K562 (cell line): Measurements from ENCODE around the gene MKS1. TPM values are rescaled to one million over a fixed set of nuclear protein-coding genes. Genes with fewer than 3 reads are reported as not detected.
A peak's percentile ranks its signal among the peaks of the same experiment; 100 is the strongest.

Experiments
- ATF2 ChIP-seq: sonication (generic); formaldehyde crosslinking; IDR thresholded peaks from 2 replicates; pipeline ENCODE4 v1.8.1; 2022; ENCODE audit warnings: missing genetic modification reagents
- CBFB ChIP-seq: sonication (generic); formaldehyde crosslinking; IDR thresholded peaks from 2 replicates; pipeline ENCODE4 v1.4.0; 2020; ENCODE audit warnings: mild to moderate bottlenecking, missing genetic modification reagents
- CBX3 ChIP-seq, 2 experiments: IDR thresholded peaks; 1 replicate in 1 of 2; 2 replicates in 1 of 2; pipeline ENCODE4 v1.6.1; 2012; ENCODE audit warnings: inconsistent platforms in 2 of 2, low read length in 2 of 2, borderline replicate concordance in 1 of 2, control low read depth in 1 of 2
- ELF1 ChIP-seq: fragments of 200-800 bp; sonication (Bioruptor generic); IDR thresholded peaks from 2 replicates; pipeline ENCODE4 v1.6.1; 2016; ENCODE audit warnings: missing genetic modification characterization, missing compliant biosample characterization
- ETV1 ChIP-seq: fragments of 450-650 bp; conservative IDR thresholded peaks from 2 replicates; pipeline ENCODE4 v1.6.1; 2016; ENCODE audit warnings: missing genetic modification characterization, control low read depth, low read depth, missing compliant biosample characterization
- FOXK1 ChIP-seq: sonication (generic); formaldehyde crosslinking; IDR thresholded peaks from 2 replicates; pipeline ENCODE4 v1.8.0; 2022; ENCODE audit warnings: missing genetic modification reagents, mild to moderate bottlenecking, borderline replicate concordance
- FOXM1 ChIP-seq, 2 experiments: fragments of 450-650 bp in 1 of 2; sonication (generic) in 1 of 2; formaldehyde crosslinking in 1 of 2; IDR thresholded peaks; 2 replicates each; pipeline versions ENCODE4 v1.6.1 to v1.9.0; 2017 to 2022; ENCODE audit warnings: low read depth in 2 of 2, mild to moderate bottlenecking in 2 of 2, missing genetic modification reagents in 1 of 2, moderate library complexity in 1 of 2
- GTF2E2 ChIP-seq: fragments of 200-800 bp; sonication (Bioruptor generic); IDR thresholded peaks from 2 replicates; pipeline ENCODE4 v1.6.1; 2016; ENCODE audit warnings: missing genetic modification characterization, missing compliant biosample characterization
- HOMEZ ChIP-seq: fragments of 250-450 bp; sonication (Bioruptor Pico); IDR thresholded peaks from 2 replicates; pipeline ENCODE4 v1.4.0; 2020; ENCODE audit warnings: mild to moderate bottlenecking, moderate library complexity
- JUN ChIP-seq, 2 experiments: sonication (generic) in 1 of 2; formaldehyde crosslinking in 1 of 2; IDR thresholded peaks; 2 replicates each; pipeline versions ENCODE4 v1.6.1 to v1.8.0; 2012 to 2022; ENCODE audit warnings: borderline replicate concordance in 2 of 2, mild to moderate bottlenecking in 2 of 2, improper control_type of control experiment in 1 of 2, low read depth in 1 of 2, low read length in 1 of 2, missing genetic modification reagents in 1 of 2
- MTA2 ChIP-seq: fragments of 450-650 bp; IDR thresholded peaks from 2 replicates; pipeline ENCODE4 v1.6.1; 2016; ENCODE audit warnings: low read depth
- NEUROD1 ChIP-seq: fragments of 150-350 bp; IDR thresholded peaks from 2 replicates; pipeline ENCODE4 v1.6.1; 2014; ENCODE audit warnings: borderline replicate concordance, low read length, low read depth; ENCODE audit not compliant: partially characterized antibody
- OTX1 ChIP-seq: fragments of 450-650 bp; formaldehyde crosslinking; IDR thresholded peaks from 2 replicates; pipeline ENCODE4 v1.4.0; 2022; ENCODE audit warnings: mild to moderate bottlenecking
- POLR2AphosphoS5 ChIP-seq: IDR thresholded peaks from 2 replicates; pipeline ENCODE4 v1.6.1; 2011; ENCODE audit warnings: mild to moderate bottlenecking, low read depth, low read length, moderate library complexity; ENCODE audit not compliant: control insufficient read depth, insufficient read depth
- PYGO2 ChIP-seq: fragments of 450-650 bp; IDR thresholded peaks from 2 replicates; pipeline ENCODE4 v1.6.1; 2016; ENCODE audit warnings: mild to moderate bottlenecking, missing genetic modification characterization, moderate library complexity, missing compliant biosample characterization
- RBM25 ChIP-seq: fragments of 200-400 bp; formaldehyde crosslinking; IDR thresholded peaks from 2 replicates; pipeline ENCODE4 v1.6.1; 2018; ENCODE audit warnings: low read length, low read depth, moderate library complexity; ENCODE audit not compliant: severe bottlenecking
- SLC30A9 ChIP-seq: fragments of 250-450 bp; sonication (Bioruptor Pico); IDR thresholded peaks from 2 replicates; pipeline ENCODE4 v1.8.0; 2022; ENCODE audit warnings: mild to moderate bottlenecking, moderate library complexity
- SMARCC2 ChIP-seq: fragments of 450-650 bp; IDR thresholded peaks from 2 replicates; pipeline ENCODE4 v1.6.1; 2017; ENCODE audit warnings: antibody characterized with exemption, moderate library complexity, mild to moderate bottlenecking, low read depth
- SRSF3 ChIP-seq: fragments of 200-400 bp; formaldehyde crosslinking; IDR thresholded peaks from 2 replicates; pipeline ENCODE4 v1.6.1; 2016; ENCODE audit warnings: mild to moderate bottlenecking, low read length, moderate library complexity; ENCODE audit not compliant: insufficient read depth
- TCF3 ChIP-seq: sonication (generic); formaldehyde crosslinking; IDR thresholded peaks from 2 replicates; pipeline ENCODE4 v1.4.0; 2020; ENCODE audit warnings: mild to moderate bottlenecking, missing genetic modification reagents
- ZNF511 ChIP-seq: sonication (generic); formaldehyde crosslinking; IDR thresholded peaks from 2 replicates; pipeline ENCODE4 v1.8.0; 2022; ENCODE audit warnings: mild to moderate bottlenecking, missing genetic modification reagents
- ZNF57 ChIP-seq: fragments of 450-650 bp; formaldehyde crosslinking; IDR thresholded peaks from 2 replicates; pipeline ENCODE4 v1.4.0; 2020; ENCODE audit warnings: mild to moderate bottlenecking, moderate library complexity
- polyA plus RNA-seq, 8 experiments: library from polyadenylated mRNA; depleted of rRNA in 4 of 8; stranded (reverse) in 5 of 8; unstranded in 3 of 8; fragments of >200 nt; fragmentation: Nextera tagmentation in 2 of 8; fragmentation: Illumina TruSeq in 1 of 8; extraction: Ambion mirVana in 2 of 8; extraction: Trizol in 1 of 8; gene quantifications; 2 replicates each; pipeline versions ENCODE4 v1.2.1 to v1.2.3, GENCODE V29; 2011 to 2014; ENCODE audit warnings: inconsistent platforms in 1 of 8, missing spikeins in 1 of 8
- total RNA-seq, 7 experiments: library from RNA; depleted of rRNA in 6 of 7; stranded (reverse); fragments of >200 nt in 6 of 7; fragmentation: Illumina TruSeq in 2 of 7; extraction: Trizol in 2 of 7; gene quantifications; 2 replicates each; pipeline versions ENCODE4 v1.2.1 to v1.2.3, GENCODE V29; 2011 to 2021; ENCODE audit warnings: low replicate concordance in 1 of 7
- TF ChIP-seq, protein P1 (sequence below): fragments of 450-650 bp; IDR thresholded peaks from 2 replicates; pipeline ENCODE4 v1.6.1; 2014; ENCODE audit warnings: low read depth, mild to moderate bottlenecking, moderate library complexity, borderline replicate concordance

MKS1 gene
- total and polyA plus RNA-seq, 9 of the 15 experiments (the other 6 are each of a cell fraction or from before 2014, with no cell fraction given): 16.3 to 31.0 (median 25.9) TPM

- TF ChIP-seq MTA2 (no peak), ZNF57 (CRISPR knock-in tag) (no peak), RBM25 (no peak), ETV1 (tag) (peak; percentile 40; the same call in 1 of the 2 replicates), ELF1 (tag) (0 out of 2 replicates have a peak, but pooled peaks have one; percentile 26), SRSF3 (no peak), ATF2 (CRISPR knock-in tag) (no peak), JUN (IDR thresholded peaks at IDR 0.05; ENCODE audit: borderline replicate concordance, low read depth, low read length) (no peak), JUN (CRISPR knock-in tag; IDR thresholded peaks at IDR 0.05; ENCODE audit: borderline replicate concordance) (no peak), GTF2E2 (tag) (no peak), POLR2AphosphoS5 (no peak), HOMEZ (CRISPR knock-in tag) (no peak), SMARCC2 (no peak), SLC30A9 (CRISPR knock-in tag) (no peak), FOXM1 (IDR thresholded peaks at IDR 0.05; ENCODE audit: low read depth) (no peak), FOXM1 (CRISPR knock-in tag; IDR thresholded peaks at IDR 0.05; ENCODE audit: low read depth) (no peak), CBFB (CRISPR knock-in tag) (no peak), CBX3 (IDR thresholded peaks at IDR 0.05; ENCODE audit: borderline replicate concordance in 1 of 2, low read length in 2 of 2) (no peak), OTX1 (CRISPR knock-in tag) (no peak), PYGO2 (tag) (no peak), NEUROD1 (no peak), TCF3 (CRISPR knock-in tag) (no peak), ZNF511 (CRISPR knock-in tag) (no peak), FOXK1 (no peak)
- TF ChIP-seq, protein P1, sequence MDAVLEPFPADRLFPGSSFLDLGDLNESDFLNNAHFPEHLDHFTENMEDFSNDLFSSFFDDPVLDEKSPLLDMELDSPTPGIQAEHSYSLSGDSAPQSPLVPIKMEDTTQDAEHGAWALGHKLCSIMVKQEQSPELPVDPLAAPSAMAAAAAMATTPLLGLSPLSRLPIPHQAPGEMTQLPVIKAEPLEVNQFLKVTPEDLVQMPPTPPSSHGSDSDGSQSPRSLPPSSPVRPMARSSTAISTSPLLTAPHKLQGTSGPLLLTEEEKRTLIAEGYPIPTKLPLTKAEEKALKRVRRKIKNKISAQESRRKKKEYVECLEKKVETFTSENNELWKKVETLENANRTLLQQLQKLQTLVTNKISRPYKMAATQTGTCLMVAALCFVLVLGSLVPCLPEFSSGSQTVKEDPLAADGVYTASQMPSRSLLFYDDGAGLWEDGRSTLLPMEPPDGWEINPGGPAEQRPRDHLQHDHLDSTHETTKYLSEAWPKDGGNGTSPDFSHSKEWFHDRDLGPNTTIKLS: no peak
These were observed 46.5 kb downstream of the MKS1 start (continued) for GRCh38 chr17:58172369-58173071.
